HEK293 (cell line): ENCODE measurements around the gene ACAD9.

ENCODE experiments used
- CTCF ChIA-PET: fragments of 350-600 bp; formaldehyde crosslinking; extraction: SDS; loops from one replicate; lab custom pipeline; 2021; ENCODE audit warnings: antibody characterized with exemption; lab: Yijun Ruan, JAX
- POLR2A ChIA-PET: fragments of 300-600 bp; formaldehyde crosslinking; extraction: SDS; loops from one replicate; lab custom pipeline; 2020; ENCODE audit warnings: antibody characterized with exemption, inconsistent platforms; lab: Yijun Ruan, JAX
- H3K27ac ChIP-seq: fragments of 200-500 bp; sonication (Bioruptor generic); 2 replicates; pipeline ENCODE4 v1.5.1; 2014; ENCODE audit warnings: low read depth, low read length, control low read depth, inconsistent platforms; ENCODE audit errors: extremely low read depth
- H3K36me3 ChIP-seq, 2 experiments: fragments of 200-500 bp in 1 of 2; sonication (Bioruptor generic) in 1 of 2; 1 replicate in 1 of 2; 2 replicates in 1 of 2; pipeline ENCODE4 v1.5.1; 2014 to 2017; ENCODE audit warnings: inconsistent platforms in 2 of 2, low read length in 2 of 2; ENCODE audit not compliant: control insufficient read depth in 2 of 2, insufficient read depth in 1 of 2
- H3K4me1 ChIP-seq: fragments of 200-500 bp; sonication (Bioruptor generic); 2 replicates; pipeline ENCODE4 v1.5.1; 2014; ENCODE audit warnings: mild to moderate bottlenecking, low read length, inconsistent platforms; ENCODE audit not compliant: control insufficient read depth, insufficient read depth
- H3K4me3 ChIP-seq: 2 replicates; pipeline ENCODE4 v1.5.1; 2011; ENCODE audit warnings: low read depth, mild to moderate bottlenecking, control low read depth, low read length, moderate library complexity
- H3K9me3 ChIP-seq: fragments of 200-500 bp; sonication (Bioruptor generic); 2 replicates; pipeline ENCODE4 v1.5.1; 2014; ENCODE audit warnings: low read depth, low read length, inconsistent platforms; ENCODE audit not compliant: control insufficient read depth, insufficient read depth
- BCL11B ChIP-seq: fragments of 450-650 bp; formaldehyde crosslinking; IDR thresholded peaks from 2 replicates; pipeline ENCODE4 v1.5.1; 2016; ENCODE audit warnings: low read depth, missing biosample characterization, missing genetic modification characterization
- GLIS2 ChIP-seq: fragments of 450-650 bp; formaldehyde crosslinking; IDR thresholded peaks from 2 replicates; pipeline ENCODE4 v1.5.1; 2016; ENCODE audit warnings: missing biosample characterization, missing genetic modification characterization
- HOXA7 ChIP-seq: sonication (generic); formaldehyde crosslinking; IDR thresholded peaks from 2 replicates; pipeline ENCODE4 v1.8.1; 2022; ENCODE audit warnings: missing genetic modification reagents, borderline replicate concordance
- KLF1 ChIP-seq: fragments of 450-650 bp; formaldehyde crosslinking; IDR thresholded peaks from 2 replicates; pipeline ENCODE4 v1.5.1; 2016; ENCODE audit warnings: missing biosample characterization, missing genetic modification characterization
- REPIN1 ChIP-seq: fragments of 450-650 bp; formaldehyde crosslinking; IDR thresholded peaks from 2 replicates; pipeline ENCODE4 v1.5.1; 2017; ENCODE audit warnings: missing biosample characterization, missing genetic modification characterization, low read depth
- TCF7L2 ChIP-seq: IDR thresholded peaks from 2 replicates; pipeline ENCODE4 v1.6.1; 2011; ENCODE audit warnings: low read depth, mild to moderate bottlenecking, inconsistent platforms, low read length, moderate library complexity, borderline replicate concordance
- ZBTB48 ChIP-seq: fragments of 450-650 bp; formaldehyde crosslinking; IDR thresholded peaks from 2 replicates; pipeline ENCODE4 v1.5.1; 2016; ENCODE audit warnings: missing biosample characterization, missing genetic modification characterization
- ZEB2 ChIP-seq: fragments of 450-650 bp; formaldehyde crosslinking; IDR thresholded peaks from 2 replicates; pipeline ENCODE4 v1.5.1; 2016; ENCODE audit warnings: missing biosample characterization, missing genetic modification characterization
- ZIC2 ChIP-seq: fragments of 450-650 bp; formaldehyde crosslinking; IDR thresholded peaks from 2 replicates; pipeline ENCODE4 v1.5.1; 2016; ENCODE audit warnings: missing biosample characterization, missing genetic modification characterization
- ZNF133 ChIP-seq: fragments of 450-650 bp; formaldehyde crosslinking; IDR thresholded peaks from 2 replicates; pipeline ENCODE4 v1.5.1; 2016; ENCODE audit warnings: missing biosample characterization, missing genetic modification characterization
- ZNF19 ChIP-seq: fragments of 450-650 bp; formaldehyde crosslinking; IDR thresholded peaks from 2 replicates; pipeline ENCODE4; 2016; ENCODE audit warnings: missing biosample characterization, missing genetic modification characterization, low read depth
- ZNF2 ChIP-seq: fragments of 450-650 bp; formaldehyde crosslinking; IDR thresholded peaks from 2 replicates; pipeline ENCODE4 v1.5.1; 2016; ENCODE audit warnings: missing biosample characterization, missing genetic modification characterization
- ZNF394 ChIP-seq: fragments of 450-650 bp; formaldehyde crosslinking; IDR thresholded peaks from 2 replicates; pipeline ENCODE4 v1.5.1; 2016; ENCODE audit warnings: missing biosample characterization, missing genetic modification characterization, mild to moderate bottlenecking, moderate library complexity, borderline replicate concordance
- ZNF544 ChIP-seq: fragments of 450-650 bp; formaldehyde crosslinking; IDR thresholded peaks from 2 replicates; pipeline ENCODE4 v1.5.0; 2017; ENCODE audit warnings: missing biosample characterization, missing genetic modification characterization
- ZNF561 ChIP-seq: fragments of 450-650 bp; IDR thresholded peaks from 2 replicates; pipeline ENCODE4 v1.5.1; 2018; ENCODE audit warnings: missing biosample characterization, missing genetic modification characterization, borderline replicate concordance
- ZNF585B ChIP-seq: fragments of 450-650 bp; formaldehyde crosslinking; IDR thresholded peaks from 2 replicates; pipeline ENCODE4 v1.5.1; 2016; ENCODE audit warnings: missing biosample characterization, missing genetic modification characterization
- ZNF660 ChIP-seq: fragments of 450-650 bp; IDR thresholded peaks from 2 replicates; pipeline ENCODE4 v1.5.1; 2018; ENCODE audit warnings: missing biosample characterization, mild to moderate bottlenecking, missing genetic modification characterization
- ZNF677 ChIP-seq: fragments of 450-650 bp; IDR thresholded peaks from 2 replicates; pipeline ENCODE4 v1.5.0; 2018; ENCODE audit warnings: missing biosample characterization, mild to moderate bottlenecking, missing genetic modification characterization, moderate library complexity
- ZSCAN16 ChIP-seq: fragments of 450-650 bp; formaldehyde crosslinking; IDR thresholded peaks from 2 replicates; pipeline ENCODE4 v1.5.1; 2016; ENCODE audit warnings: missing biosample characterization, missing genetic modification characterization
- TF ChIP-seq, protein P1 (sequence below): fragments of 450-650 bp; formaldehyde crosslinking; IDR thresholded peaks from 2 replicates; pipeline ENCODE4 v1.5.0; 2017; ENCODE audit warnings: missing biosample characterization, missing genetic modification characterization, borderline replicate concordance
- TF ChIP-seq, protein P2 (sequence below): fragments of 450-650 bp; formaldehyde crosslinking; IDR thresholded peaks from 2 replicates; pipeline ENCODE4 v1.5.1; 2016; ENCODE audit warnings: missing biosample characterization, missing genetic modification characterization
- TF ChIP-seq, protein P3 (sequence below): fragments of 450-650 bp; formaldehyde crosslinking; IDR thresholded peaks from 2 replicates; pipeline ENCODE4 v1.5.1; 2017; ENCODE audit warnings: missing biosample characterization, missing genetic modification characterization
- TF ChIP-seq, protein P4 (sequence below): fragments of 450-650 bp; formaldehyde crosslinking; IDR thresholded peaks from 2 replicates; pipeline ENCODE4 v1.5.1; 2016; ENCODE audit warnings: missing biosample characterization, missing genetic modification characterization
- TF ChIP-seq, protein P5 (sequence below): fragments of 450-650 bp; formaldehyde crosslinking; IDR thresholded peaks from 2 replicates; pipeline ENCODE4 v1.5.1; 2016; ENCODE audit warnings: missing biosample characterization, missing genetic modification characterization

Gene ACAD9

DNA sequence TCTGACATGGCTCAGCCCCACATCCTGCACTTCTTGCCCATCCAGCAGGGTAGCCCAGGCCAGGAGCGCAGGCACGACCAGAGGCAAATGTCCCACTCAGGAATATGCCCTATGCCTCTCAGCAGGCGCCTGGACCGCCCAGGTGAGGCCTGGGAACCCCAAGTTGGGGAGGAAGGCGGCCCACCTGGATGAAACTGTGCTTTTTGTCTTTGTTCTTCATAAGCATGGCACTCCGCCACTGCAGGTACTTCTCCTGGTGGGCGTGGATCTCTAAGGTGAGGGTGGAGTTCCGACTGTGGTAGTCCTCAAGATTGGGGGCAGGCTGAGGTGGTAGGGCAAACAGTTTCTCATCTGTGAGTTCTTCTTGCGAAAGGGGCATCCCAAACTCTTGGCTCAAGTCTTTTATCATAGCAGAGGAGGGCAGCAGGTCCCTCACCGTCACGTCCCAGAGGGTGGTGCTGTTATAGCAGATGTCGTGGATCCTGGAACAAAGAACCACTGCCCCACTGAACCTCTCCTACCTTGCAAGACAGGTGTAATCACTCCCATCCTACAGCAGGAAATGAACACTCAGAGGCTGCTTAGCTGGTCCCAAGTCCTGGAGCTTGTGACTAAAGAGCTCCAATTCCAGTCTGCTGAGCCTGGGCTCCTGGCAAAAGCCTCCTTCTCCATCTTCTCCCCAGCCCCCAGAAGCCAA, 53.2 kb downstream of the ACAD9 start:
- Histone ChIP-seq H3K4me3 (no peak overlapping the region), H3K36me3 (no peaks in the 10 kb centered on the region)
- CTCF ChIA-PET = interaction anchor here (1.8 kb wide), 1 partner anchor 38 kb away, joined by 9 read pairs; no protein-coding TSS in a partner anchor
- TF ChIP-seq, protein P1, sequence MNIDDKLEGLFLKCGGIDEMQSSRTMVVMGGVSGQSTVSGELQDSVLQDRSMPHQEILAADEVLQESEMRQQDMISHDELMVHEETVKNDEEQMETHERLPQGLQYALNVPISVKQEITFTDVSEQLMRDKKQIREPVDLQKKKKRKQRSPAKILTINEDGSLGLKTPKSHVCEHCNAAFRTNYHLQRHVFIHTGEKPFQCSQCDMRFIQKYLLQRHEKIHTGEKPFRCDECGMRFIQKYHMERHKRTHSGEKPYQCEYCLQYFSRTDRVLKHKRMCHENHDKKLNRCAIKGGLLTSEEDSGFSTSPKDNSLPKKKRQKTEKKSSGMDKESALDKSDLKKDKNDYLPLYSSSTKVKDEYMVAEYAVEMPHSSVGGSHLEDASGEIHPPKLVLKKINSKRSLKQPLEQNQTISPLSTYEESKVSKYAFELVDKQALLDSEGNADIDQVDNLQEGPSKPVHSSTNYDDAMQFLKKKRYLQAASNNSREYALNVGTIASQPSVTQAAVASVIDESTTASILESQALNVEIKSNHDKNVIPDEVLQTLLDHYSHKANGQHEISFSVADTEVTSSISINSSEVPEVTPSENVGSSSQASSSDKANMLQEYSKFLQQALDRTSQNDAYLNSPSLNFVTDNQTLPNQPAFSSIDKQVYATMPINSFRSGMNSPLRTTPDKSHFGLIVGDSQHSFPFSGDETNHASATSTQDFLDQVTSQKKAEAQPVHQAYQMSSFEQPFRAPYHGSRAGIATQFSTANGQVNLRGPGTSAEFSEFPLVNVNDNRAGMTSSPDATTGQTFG = no peak
- no peak for TF ChIP-seq ZNF660
- TF ChIP-seq ZSCAN16 = no peak
- no peak for TF ChIP-seq ZIC2
- TF ChIP-seq TCF7L2 = no peak
- no peak for TF ChIP-seq ZNF19 (tag by site-specific recombination)
- TF ChIP-seq, protein P2, sequence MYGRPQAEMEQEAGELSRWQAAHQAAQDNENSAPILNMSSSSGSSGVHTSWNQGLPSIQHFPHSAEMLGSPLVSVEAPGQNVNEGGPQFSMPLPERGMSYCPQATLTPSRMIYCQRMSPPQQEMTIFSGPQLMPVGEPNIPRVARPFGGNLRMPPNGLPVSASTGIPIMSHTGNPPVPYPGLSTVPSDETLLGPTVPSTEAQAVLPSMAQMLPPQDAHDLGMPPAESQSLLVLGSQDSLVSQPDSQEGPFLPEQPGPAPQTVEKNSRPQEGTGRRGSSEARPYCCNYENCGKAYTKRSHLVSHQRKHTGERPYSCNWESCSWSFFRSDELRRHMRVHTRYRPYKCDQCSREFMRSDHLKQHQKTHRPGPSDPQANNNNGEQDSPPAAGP (tag by site-specific recombination) = no peak
- TF ChIP-seq HOXA7 (CRISPR knock-in tag) = no peak
- TF ChIP-seq GLIS2 = no peak
- no peak for TF ChIP-seq REPIN1
- TF ChIP-seq ZNF133 (tag by site-specific recombination) = no peak
- TF ChIP-seq ZNF544 (tag by site-specific recombination) = no peak
- TF ChIP-seq, protein P3, sequence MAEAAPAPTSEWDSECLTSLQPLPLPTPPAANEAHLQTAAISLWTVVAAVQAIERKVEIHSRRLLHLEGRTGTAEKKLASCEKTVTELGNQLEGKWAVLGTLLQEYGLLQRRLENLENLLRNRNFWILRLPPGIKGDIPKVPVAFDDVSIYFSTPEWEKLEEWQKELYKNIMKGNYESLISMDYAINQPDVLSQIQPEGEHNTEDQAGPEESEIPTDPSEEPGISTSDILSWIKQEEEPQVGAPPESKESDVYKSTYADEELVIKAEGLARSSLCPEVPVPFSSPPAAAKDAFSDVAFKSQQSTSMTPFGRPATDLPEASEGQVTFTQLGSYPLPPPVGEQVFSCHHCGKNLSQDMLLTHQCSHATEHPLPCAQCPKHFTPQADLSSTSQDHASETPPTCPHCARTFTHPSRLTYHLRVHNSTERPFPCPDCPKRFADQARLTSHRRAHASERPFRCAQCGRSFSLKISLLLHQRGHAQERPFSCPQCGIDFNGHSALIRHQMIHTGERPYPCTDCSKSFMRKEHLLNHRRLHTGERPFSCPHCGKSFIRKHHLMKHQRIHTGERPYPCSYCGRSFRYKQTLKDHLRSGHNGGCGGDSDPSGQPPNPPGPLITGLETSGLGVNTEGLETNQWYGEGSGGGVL (tag by site-specific recombination) = no peak
- no peak for TF ChIP-seq ZNF585B (tag by site-specific recombination)
- TF ChIP-seq, protein P4, sequence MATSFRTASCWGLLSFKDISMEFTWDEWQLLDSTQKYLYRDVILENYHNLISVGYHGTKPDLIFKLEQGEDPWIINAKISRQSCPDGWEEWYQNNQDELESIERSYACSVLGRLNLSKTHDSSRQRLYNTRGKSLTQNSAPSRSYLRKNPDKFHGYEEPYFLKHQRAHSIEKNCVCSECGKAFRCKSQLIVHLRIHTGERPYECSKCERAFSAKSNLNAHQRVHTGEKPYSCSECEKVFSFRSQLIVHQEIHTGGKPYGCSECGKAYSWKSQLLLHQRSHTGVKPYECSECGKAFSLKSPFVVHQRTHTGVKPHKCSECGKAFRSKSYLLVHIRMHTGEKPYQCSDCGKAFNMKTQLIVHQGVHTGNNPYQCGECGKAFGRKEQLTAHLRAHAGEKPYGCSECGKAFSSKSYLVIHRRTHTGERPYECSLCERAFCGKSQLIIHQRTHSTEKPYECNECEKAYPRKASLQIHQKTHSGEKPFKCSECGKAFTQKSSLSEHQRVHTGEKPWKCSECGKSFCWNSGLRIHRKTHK (tag by site-specific recombination) = no peak
- TF ChIP-seq, all 188 proteins: peak for 0
- Histone ChIP-seq H3K9me3 (no peaks in the 10 kb centered on the region), H3K27ac (no peak overlapping the region), H3K4me1 (no peaks in the 10 kb centered on the region)
- POLR2A ChIA-PET = no interaction called here

DNA sequence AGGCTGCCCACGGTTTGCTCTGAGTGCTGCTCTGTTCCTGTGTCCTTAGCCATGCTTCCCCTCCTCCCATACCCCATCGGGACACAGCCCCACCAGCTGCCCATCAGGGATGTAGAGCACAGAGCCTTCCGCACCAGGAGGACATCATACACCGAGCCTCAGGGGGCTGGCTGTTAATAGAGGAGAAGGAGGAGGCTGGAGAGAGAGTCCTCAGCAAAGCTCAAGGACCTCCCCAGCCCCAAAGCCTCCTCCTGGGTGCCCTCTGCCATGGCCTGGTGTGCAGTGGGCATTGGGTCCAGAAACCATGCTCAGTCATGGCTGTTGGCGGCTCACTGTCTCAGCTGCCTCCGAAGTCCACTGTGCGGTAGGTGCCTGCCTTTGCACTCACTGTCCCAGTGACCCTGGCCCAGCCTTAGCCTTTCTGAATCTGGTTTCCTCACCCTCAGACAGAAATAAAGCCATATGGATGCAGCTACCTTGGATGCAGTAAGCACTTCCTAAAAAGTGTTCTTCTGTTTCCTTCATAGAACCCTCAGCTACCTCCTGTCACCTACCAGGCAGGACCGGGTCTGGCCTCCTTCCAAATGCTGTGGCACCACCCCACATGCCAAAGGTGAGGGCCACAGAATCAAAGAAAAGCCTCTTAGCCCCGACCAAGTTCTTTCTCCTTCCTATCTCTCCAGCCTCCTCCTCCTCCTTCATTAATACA, 53.9 kb downstream of the ACAD9 start:
- no peaks in the 10 kb centered on the region for H3K4me1 ChIP-seq
- no peak overlapping the region for H3K4me3 ChIP-seq
- POLR2A ChIA-PET = no interaction called here
- CTCF ChIA-PET = no interaction called here
- TF ChIP-seq, protein P5, sequence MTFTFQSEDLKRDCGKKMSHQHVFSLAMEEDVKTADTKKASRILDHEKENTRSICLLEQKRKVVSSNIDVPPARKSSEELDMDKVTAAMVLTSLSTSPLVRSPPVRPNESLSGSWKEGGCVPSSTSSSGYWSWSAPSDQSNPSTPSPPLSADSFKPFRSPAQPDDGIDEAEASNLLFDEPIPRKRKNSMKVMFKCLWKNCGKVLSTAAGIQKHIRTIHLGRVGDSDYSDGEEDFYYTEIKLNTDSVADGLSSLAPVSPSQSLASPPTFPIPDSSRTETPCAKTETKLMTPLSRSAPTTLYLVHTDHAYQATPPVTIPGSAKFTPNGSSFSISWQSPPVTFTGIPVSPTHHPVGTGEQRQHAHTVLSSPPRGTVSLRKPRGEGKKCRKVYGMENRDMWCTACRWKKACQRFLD (tag by site-specific recombination) = no peak
- TF ChIP-seq ZNF561 (no peak), ZNF394 (tag by site-specific recombination) (no peak), ZBTB48 (tag by site-specific recombination) (no peak), ZIC2 (no peak), ZNF677 (no peak), KLF1 (tag by site-specific recombination) (no peak), ZNF2 (tag by site-specific recombination) (no peak), BCL11B (no peak), ZEB2 (tag by site-specific recombination) (no peak)
- no peaks in the 10 kb centered on the region for H3K36me3 ChIP-seq
- H3K9me3 ChIP-seq = no peaks in the 10 kb centered on the region
- no peak overlapping the region for H3K27ac ChIP-seq
